Mucosa of stomach (tissue), 1 donor: Measurements from ENCODE around the gene USP27X.

Experiments used
- H3K27me3 ChIP-seq: one replicate; pipeline ENCODE4 v1.7.0; 2013; ENCODE audit warnings: mild to moderate bottlenecking, low read length; ENCODE audit not compliant: control insufficient read depth, insufficient read depth
- H3K36me3 ChIP-seq: one replicate; pipeline ENCODE4 v1.7.0; 2013; ENCODE audit warnings: low read length; ENCODE audit not compliant: control insufficient read depth, insufficient read depth
- H3K4me1 ChIP-seq: one replicate; pipeline ENCODE4 v1.7.0; 2013; ENCODE audit warnings: mild to moderate bottlenecking, low read length; ENCODE audit not compliant: control insufficient read depth, insufficient read depth
- H3K4me3 ChIP-seq: one replicate; pipeline ENCODE4 v1.7.0; 2013; ENCODE audit warnings: low read length
- H3K9ac ChIP-seq: one replicate; pipeline ENCODE4 v1.7.0; 2013; ENCODE audit warnings: mild to moderate bottlenecking, low read length, moderate library complexity
- H3K9me3 ChIP-seq: one replicate; pipeline ENCODE4 v1.7.0; 2013; ENCODE audit warnings: mild to moderate bottlenecking, low read length, moderate library complexity; ENCODE audit not compliant: control insufficient read depth
- donor health status: Pancreatic carcinoma.

The USP27X gene

DNA sequence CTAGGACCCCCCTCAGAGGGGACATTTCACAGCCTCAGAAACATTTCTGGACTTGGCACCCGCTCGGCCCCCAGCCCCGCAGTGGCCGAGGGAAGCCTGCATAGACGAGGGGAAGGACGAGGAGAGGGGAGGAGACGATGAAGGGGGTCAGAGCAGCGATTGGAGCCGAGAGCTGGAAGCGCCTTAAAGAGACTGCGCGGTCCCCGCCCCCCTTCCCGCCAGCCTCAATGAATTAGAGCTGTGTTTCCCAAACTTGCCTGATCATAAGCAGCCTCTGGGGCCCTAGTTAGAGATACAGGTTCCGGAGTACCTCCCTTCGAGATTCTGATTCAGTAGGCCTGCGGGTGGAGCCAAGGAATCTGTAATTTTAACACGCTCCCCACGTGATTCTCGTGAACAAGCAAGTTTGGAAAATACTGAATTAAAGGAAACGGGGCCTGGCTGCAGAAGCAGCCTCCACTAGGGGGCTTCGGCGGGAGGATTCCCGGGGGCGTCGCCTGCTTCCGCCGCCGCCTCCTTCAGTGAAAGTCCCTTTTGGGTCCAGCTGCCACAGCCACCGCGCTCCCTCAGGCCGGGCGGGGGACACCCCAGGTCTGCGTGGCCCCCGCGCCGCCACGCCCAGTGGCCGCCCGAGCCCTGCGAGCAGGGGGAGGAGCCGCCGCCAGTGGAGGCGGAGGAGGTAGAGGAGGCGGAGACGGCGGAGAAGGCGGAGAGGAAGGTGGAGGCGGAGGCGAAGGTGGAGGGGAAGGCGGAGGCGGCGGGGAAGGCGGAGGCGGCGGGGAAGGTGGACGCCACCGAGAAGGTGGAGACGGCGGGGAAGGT is at the start of gene USP27X:
TSS of gene USP27X (plus strand) at position 651 of the 822 bp plus-strand sequence. CDS start 824 bp downstream, outside the sequence.
- Histone ChIP-seq H3K9ac (peak within 1 kb of the TSS; percentile 63), H3K9me3 (no peaks in the 10 kb centered on the region), H3K4me1 (peaks cover 15% of the 10 kb centered on the region), H3K4me3 (peak within 1 kb of the TSS; percentile 12), H3K36me3 (no peaks in the 10 kb centered on the region), H3K27me3 (no peaks in the 10 kb centered on the region)

DNA sequence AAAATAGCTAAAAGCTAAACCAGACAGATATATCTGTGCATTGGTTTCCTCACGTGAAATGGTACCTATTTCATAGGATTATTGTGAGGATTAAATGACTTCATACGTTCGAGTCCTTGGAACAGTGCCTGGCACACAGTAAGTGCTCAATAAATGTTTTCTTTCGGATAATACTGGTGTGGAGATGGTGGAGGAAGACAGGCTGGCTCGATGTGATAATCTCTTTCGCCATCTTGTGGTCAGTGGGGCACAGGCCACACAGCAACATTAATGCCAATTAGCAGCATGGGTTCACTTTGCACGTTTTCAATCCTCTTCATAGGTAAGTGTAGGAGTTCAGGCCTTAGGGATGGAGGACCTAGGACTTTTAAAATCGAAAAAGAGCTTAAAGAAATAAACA is 40.9 kb upstream of the USP27X start:
- Histone ChIP-seq H3K4me1 (no peaks in the 10 kb centered on the region), H3K4me3 (no peak overlapping the region), H3K36me3 (no peaks in the 10 kb centered on the region), H3K9ac (no peak overlapping the region), H3K9me3 (no peaks in the 10 kb centered on the region), H3K27me3 (no peaks in the 10 kb centered on the region)

DNA sequence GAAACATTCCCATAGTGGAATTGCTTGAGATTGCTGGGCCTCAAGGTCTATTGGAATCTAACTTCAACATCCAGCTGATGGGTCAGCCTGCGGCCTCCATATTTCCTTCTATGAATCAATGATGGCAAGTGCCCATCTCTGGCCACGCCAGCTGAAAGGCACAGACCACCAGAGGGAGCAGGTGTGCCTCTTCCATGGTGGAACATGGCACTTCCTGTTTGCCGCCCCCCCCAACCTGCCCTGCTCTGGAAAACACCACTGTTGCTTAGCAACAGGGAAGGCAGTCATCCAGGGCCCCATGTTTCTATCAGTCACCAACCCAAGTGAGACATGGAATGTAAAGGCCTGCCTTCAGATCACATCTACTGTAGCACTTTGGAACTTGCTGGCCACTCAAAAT is 38.6 kb upstream of the USP27X start:
- Histone ChIP-seq H3K27me3 (no peaks in the 10 kb centered on the region), H3K9ac (no peak overlapping the region), H3K36me3 (no peaks in the 10 kb centered on the region), H3K4me1 (no peaks in the 10 kb centered on the region), H3K4me3 (no peak overlapping the region), H3K9me3 (no peaks in the 10 kb centered on the region)

DNA sequence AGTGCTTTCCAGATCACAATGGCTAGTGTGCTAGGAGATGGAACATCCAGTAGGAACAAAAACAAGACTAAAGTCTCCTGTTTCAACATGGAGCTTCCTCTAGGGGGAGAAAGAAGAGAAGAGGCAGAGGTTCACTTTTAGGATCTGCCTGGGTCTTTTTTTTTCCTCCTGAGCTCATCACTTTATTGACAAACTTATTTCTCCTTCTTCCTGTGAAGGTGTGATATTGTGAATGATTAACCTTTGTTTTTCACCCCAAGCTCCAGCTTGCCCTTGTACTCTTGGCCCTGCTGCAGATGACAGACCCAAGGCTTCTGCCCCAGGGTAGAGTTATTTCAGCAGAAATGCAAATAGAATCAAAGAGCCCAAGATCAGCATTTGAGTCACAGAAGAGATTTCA is 36.7 kb upstream of the USP27X start:
- H3K9ac ChIP-seq: no peak overlapping the region
- no peak overlapping the region for H3K4me3 ChIP-seq
- H3K4me1 ChIP-seq: no peaks in the 10 kb centered on the region
- H3K9me3 ChIP-seq: no peaks in the 10 kb centered on the region
- H3K27me3 ChIP-seq: no peaks in the 10 kb centered on the region
- no peaks in the 10 kb centered on the region for H3K36me3 ChIP-seq

DNA sequence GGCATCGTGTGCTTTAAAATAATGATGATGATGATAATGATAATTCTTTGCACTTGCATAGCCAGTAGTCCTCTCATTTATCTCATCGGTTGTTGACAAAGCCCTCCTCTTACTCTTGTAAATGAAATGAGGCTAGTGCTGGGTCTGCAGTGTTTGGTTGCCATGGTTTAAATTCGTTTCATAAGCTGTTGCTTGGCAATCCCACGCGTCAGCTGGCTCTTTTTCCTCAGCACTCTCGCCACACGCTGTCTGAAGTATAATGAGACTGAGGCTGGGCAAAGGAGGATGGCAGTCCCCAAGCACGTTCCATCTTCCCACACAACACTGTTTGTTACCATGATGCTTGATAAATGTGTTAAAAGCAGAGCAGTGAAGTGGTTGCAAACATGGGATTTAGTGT is 34.7 kb upstream of the USP27X start:
- Histone ChIP-seq H3K9ac (no peak overlapping the region), H3K36me3 (no peaks in the 10 kb centered on the region), H3K27me3 (no peaks in the 10 kb centered on the region), H3K4me1 (no peaks in the 10 kb centered on the region), H3K9me3 (no peaks in the 10 kb centered on the region), H3K4me3 (no peak overlapping the region)

DNA sequence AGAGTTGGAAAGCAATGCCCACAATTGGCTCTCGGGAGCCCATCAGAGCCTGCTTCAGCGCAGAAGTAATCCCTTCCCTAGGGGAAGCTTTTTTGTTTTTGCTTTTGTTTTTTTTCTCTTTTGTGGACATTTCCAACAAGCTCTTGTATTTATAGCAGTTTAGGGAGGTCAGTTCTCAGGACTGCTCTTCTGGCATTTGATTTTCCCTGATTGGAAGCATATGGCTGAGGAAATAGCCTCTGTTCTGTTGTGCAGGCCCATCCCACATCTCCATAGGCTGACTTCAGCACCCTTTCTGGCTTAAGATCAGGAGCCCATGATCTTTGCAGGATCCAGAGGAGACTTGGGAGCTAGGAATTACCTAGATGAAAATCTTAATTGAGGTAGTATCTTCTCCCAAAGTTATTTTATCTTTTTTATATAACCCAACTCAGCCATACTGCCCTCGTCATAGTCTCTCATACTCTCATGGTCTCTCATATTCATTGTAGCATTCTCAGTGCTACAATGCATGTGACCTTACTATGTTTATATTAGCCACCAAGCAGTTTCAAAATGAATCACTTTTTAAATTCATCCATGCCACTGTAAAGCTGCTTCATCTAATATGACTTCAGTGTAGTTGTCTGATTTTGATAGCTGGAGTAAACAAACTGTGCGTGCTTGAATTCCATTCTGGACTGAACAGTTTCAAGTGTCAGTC is 33.4 kb upstream of the USP27X start:
- Histone ChIP-seq H3K9me3 (no peaks in the 10 kb centered on the region), H3K9ac (no peak overlapping the region), H3K4me1 (no peaks in the 10 kb centered on the region), H3K4me3 (no peak overlapping the region), H3K36me3 (no peaks in the 10 kb centered on the region), H3K27me3 (no peaks in the 10 kb centered on the region)

DNA sequence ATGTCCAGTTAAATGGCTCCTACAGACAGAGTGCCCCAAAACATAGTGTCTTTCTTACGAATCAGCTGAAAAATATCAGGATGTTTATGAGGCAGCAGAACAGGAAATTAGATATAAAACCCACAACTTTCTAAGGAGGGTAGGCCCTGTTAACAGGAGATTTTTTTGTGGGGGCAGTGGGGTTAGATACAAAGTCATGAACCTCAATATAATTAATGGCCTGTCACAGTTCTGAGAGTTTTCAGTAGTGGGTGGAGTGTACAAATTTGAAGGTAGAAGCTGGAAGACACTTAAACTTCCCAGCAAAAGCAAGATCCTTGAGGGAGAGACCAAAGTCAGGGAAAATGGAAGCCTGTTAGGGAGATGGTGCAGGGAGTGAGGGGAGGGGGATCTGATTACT is 32.8 kb upstream of the USP27X start:
- no peaks in the 10 kb centered on the region for H3K36me3 ChIP-seq
- H3K9ac ChIP-seq: no peak overlapping the region
- no peaks in the 10 kb centered on the region for H3K27me3 ChIP-seq
- H3K4me3 ChIP-seq: no peak overlapping the region
- H3K9me3 ChIP-seq: no peaks in the 10 kb centered on the region
- H3K4me1 ChIP-seq: no peaks in the 10 kb centered on the region

DNA sequence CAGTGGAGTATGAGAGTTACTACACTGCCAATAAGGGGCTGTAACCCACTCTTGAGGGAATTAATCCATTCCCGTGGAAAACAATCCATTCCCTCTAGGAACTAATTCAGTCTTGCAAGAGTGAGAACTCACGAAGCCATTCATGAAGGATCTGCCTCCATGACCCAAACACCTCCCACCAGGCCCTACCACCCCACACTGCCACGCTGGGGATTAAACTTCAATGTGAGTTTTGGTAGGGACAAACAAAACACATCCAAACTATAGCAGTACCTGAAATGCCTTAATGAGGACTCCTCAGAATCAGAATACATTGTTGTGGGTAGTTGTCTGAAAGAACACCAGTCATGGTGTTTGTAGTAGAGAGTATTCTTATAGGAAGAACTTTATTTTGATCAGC is 31.0 kb upstream of the USP27X start:
- Histone ChIP-seq H3K9me3 (no peaks in the 10 kb centered on the region), H3K27me3 (no peaks in the 10 kb centered on the region)

DNA sequence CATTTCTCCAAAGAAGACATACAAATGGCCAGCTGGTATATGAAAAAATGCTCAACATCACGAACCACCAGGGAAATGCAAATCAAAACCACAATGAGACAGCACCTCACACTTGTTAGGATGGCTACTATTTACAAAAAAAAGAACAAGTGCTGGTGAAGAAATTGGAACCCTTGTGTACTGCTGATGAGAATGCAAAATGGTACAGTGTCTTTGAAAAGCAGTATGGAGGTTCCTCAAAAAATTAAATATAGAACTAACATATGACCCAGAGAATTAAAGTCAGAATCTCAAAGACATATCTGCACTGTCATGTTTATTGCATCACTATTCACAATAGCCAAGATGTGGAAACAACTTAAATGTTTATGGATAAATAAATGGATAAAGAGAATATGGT is 29.3 kb upstream of the USP27X start:
- H3K4me1 ChIP-seq: no peaks in the 10 kb centered on the region
- H3K9me3 ChIP-seq: no peaks in the 10 kb centered on the region
- no peaks in the 10 kb centered on the region for H3K36me3 ChIP-seq
- H3K27me3 ChIP-seq: no peaks in the 10 kb centered on the region
- no peak overlapping the region for H3K9ac ChIP-seq
- no peak overlapping the region for H3K4me3 ChIP-seq

More for the DNA sequence above, 31.0 kb upstream of the USP27X start:
- no peak overlapping the region for H3K4me3 ChIP-seq
- H3K36me3 ChIP-seq: no peaks in the 10 kb centered on the region
- H3K4me1 ChIP-seq: no peaks in the 10 kb centered on the region
- H3K9ac ChIP-seq: no peak overlapping the region

DNA sequence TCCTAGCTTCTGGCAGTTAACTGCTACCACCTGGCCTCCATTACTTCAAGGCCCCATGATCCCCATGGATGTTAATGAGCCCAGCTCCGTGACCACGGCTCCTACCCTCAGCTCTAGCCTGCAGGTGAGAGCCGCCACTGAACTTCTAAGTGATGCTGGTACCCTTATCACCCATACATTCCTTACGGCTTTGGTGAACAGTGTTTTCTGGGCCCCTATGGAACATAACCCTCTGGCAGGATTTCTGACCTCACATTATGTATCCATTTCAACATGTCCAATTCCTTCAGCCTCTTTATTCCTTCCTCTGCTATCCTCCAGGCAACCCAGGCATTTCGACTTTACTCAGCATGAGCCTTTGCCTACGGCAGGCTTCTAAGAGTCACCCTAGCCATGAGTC is 25.6 kb upstream of the USP27X start:
- no peaks in the 10 kb centered on the region for H3K27me3 ChIP-seq
- no peak overlapping the region for H3K4me3 ChIP-seq
- H3K36me3 ChIP-seq: no peaks in the 10 kb centered on the region
- no peak overlapping the region for H3K9ac ChIP-seq
- no peaks in the 10 kb centered on the region for H3K9me3 ChIP-seq
- no peaks in the 10 kb centered on the region for H3K4me1 ChIP-seq

DNA sequence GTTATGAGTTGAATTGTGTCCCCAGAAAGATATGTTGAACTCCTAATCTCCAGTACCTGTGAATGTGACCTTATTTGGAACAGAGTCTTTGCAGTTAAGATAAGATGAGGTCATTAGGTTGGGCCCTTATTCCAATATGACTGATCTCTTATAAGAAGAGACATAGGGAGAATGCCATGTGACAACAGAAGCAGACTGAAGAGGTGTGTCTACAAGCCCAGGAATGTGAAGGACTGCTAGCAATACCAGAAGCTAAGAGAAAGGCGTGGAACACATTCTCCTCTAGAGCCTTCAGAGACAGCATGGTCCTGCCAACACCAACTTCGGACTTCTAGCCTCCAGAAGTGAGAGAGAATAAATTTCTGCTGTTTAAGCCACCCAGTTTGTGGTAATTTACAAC is 22.5 kb upstream of the USP27X start:
- Histone ChIP-seq H3K27me3 (no peaks in the 10 kb centered on the region), H3K4me1 (no peaks in the 10 kb centered on the region), H3K9me3 (no peaks in the 10 kb centered on the region), H3K4me3 (no peak overlapping the region), H3K9ac (no peak overlapping the region), H3K36me3 (no peaks in the 10 kb centered on the region)

DNA sequence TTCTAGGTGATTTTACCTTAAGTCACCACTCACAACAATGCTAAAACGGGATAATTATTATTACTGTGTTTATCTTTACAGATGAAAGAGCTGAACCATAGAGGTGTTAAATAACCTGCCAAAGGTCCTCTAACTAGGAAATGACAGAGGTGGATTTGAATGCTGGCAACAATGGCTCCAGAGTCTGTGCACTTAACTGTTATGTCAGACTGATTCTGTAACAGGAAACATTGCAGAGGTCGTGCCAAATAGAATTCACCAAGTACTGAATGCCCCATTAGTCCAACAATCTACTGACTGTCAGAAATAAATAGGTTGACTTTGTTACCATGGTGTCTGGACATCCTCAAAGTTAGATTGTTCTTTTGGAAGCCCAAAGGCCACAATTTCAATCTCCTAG is 20.9 kb upstream of the USP27X start:
- H3K36me3 ChIP-seq: no peaks in the 10 kb centered on the region
- no peak overlapping the region for H3K4me3 ChIP-seq
- no peaks in the 10 kb centered on the region for H3K4me1 ChIP-seq
- H3K9me3 ChIP-seq: no peaks in the 10 kb centered on the region
- H3K27me3 ChIP-seq: no peaks in the 10 kb centered on the region
- H3K9ac ChIP-seq: no peak overlapping the region
